ENCODE measurements around the gene AP4S1. TPM values are rescaled to one million over a fixed set of nuclear protein-coding genes. Genes with fewer than 3 reads are reported as not detected.

The AP4S1 gene
- total RNA-seq, 4 donors from 2014 or later: 2.0 to 5.7 (median 4.2) TPM

DNA sequence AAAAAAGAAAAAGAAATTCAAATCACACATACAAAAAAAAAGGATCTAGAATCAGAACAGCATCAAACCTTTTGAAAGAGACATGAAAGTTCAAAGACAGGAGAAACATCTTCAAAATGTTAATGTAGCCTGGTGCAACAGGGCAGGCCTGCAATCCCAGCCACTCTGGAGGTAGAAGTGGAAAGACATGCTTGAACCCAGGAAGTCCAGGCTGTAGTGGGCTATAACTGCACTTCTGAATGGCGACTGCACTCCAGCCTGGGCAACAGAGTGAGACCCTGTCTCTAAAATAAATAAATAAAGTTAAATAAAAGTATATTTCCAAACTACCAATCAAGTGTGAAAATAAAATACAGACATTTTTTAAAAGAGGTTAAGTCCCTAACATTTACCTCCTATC is 18.7 kb upstream of the AP4S1 start:
- Histone ChIP-seq H3K27me3 (no peaks in the 10 kb centered on the region), H3K4me3 (no peak overlapping the region), H3K36me3 (peaks cover 0 to 58% (median 0%) of the 10 kb centered on the region in 3 donors), H3K9me3 (no peaks in the 10 kb centered on the region), H3K4me1 (peaks cover 0 to 7% (median 0%) of the 10 kb centered on the region in 3 donors), H3K27ac (no peak overlapping the region)
- 88 to 100% methylated on average over 1 of the region's 1 CpG for WGBS, 2 donors
- no peak for TF ChIP-seq POLR2A (IDR thresholded peaks at IDR 0.05)
- TF ChIP-seq, protein P1, sequence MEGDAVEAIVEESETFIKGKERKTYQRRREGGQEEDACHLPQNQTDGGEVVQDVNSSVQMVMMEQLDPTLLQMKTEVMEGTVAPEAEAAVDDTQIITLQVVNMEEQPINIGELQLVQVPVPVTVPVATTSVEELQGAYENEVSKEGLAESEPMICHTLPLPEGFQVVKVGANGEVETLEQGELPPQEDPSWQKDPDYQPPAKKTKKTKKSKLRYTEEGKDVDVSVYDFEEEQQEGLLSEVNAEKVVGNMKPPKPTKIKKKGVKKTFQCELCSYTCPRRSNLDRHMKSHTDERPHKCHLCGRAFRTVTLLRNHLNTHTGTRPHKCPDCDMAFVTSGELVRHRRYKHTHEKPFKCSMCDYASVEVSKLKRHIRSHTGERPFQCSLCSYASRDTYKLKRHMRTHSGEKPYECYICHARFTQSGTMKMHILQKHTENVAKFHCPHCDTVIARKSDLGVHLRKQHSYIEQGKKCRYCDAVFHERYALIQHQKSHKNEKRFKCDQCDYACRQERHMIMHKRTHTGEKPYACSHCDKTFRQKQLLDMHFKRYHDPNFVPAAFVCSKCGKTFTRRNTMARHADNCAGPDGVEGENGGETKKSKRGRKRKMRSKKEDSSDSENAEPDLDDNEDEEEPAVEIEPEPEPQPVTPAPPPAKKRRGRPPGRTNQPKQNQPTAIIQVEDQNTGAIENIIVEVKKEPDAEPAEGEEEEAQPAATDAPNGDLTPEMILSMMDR (IDR thresholded peaks at IDR 0.05): no peak
- no peak for DNase-seq
- intact Hi-C loops (cut with DNase I): no loop called here

DNA sequence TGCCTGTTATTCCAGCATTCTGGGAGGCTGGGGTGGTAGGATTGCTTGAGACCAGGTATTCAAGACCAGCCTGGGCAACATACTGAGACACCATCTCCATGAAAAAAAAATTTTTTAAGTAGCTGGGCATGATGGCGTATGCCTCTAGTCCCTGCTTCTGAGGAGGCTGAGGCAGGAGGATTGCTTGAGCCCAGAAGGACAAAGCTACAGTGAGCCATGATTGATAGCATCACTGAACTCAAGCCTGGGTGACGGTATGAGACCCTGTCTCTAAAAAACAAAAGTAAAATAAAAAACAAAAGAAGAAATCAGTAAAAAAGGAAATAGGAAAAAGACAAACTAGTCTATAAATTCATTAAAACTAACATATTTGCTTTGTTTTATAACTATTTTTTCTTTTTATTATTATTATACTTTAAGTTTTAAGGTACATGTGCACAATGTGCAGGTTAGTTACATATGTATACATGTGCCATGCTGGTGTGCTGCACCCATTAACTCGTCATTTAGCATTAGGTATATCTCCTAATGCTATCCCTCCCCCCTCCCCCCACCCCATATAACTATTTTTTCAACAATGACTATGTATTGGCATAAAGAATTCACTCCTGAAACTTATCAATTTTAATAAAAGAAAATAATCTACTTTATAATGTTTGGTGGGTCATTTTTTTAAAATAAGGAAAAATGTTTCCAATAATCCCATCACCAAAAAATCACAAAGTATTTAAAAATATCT is 15.4 kb upstream of the AP4S1 start:
- no peak for DNase-seq
- WGBS, 2 donors: 92 to 94% methylated on average over 3 of the region's 3 CpGs

DNA sequence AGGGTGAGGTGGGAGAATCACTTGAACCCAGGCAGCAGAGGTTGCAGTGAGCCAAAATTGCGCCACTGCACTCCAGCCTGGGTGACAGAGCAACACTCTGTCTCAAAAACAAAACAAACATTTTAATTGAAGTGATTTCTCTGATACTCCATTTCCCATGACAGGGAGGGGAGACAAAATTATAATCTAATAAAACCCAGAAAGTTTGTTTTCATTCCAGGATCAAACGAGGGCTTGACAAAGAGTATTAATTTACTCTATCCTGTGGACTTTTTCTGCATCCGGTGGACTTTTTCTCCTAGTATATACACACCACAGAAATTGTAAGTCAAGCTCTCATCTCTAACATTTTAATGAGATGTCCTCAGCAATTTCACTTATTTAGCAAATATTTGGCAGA is 14.5 kb upstream of the AP4S1 start:
- H3K36me3 ChIP-seq: peaks cover 0 to 35% (median 0%) of the 10 kb centered on the region in 3 donors
- no peak for DNase-seq

More for the DNA sequence above, 15.4 kb upstream of the AP4S1 start:
- peaks cover 0 to 8% (median 0%) of the 10 kb centered on the region in 3 donors for H3K4me1 ChIP-seq
- no peak overlapping the region for H3K27ac ChIP-seq
- intact Hi-C loops (cut with DNase I): no loop called here
- no peaks in the 10 kb centered on the region for H3K27me3 ChIP-seq
- H3K4me3 ChIP-seq: no peak overlapping the region
- peaks cover 0 to 41% (median 0%) of the 10 kb centered on the region in 3 donors for H3K36me3 ChIP-seq
- TF ChIP-seq, protein P1 (IDR thresholded peaks at IDR 0.05): no peak
- no peak for TF ChIP-seq POLR2A (IDR thresholded peaks at IDR 0.05)
- H3K9me3 ChIP-seq: no peaks in the 10 kb centered on the region

DNA sequence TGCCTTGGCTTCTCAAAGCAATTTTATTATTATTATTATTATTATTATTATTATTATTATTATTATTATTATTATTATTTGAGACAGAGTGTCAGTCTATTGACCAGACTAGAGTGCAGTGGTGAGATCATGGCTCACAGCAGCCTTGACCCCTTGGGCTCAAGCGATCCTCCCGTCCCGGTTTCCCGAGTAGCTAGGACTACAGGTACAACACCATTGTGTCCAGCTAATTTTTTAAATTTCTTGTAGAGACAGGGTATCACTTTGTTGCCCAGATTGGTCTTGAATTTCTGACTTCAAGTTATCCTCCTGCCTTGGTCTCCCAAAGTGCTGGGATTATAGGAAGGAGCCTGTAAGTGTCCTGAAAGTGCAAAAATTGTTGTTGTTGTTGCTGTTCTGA is 11.6 kb upstream of the AP4S1 start:
- peaks cover 0 to 35% (median 0%) of the 10 kb centered on the region in 3 donors for H3K36me3 ChIP-seq
- no peaks in the 10 kb centered on the region for H3K9me3 ChIP-seq
- no peak for DNase-seq
- no peak overlapping the region for H3K4me3 ChIP-seq
- H3K4me1 ChIP-seq: peaks cover 0 to 18% (median 0%) of the 10 kb centered on the region in 3 donors
- no peaks in the 10 kb centered on the region for H3K27me3 ChIP-seq
- H3K27ac ChIP-seq: no peak overlapping the region
- intact Hi-C loops (cut with DNase I): no loop called here
- WGBS, 2 donors: 94 to 97% methylated on average over 4 of the region's 4 CpGs
- TF ChIP-seq, protein P1 (IDR thresholded peaks at IDR 0.05): no peak
- TF ChIP-seq POLR2A (IDR thresholded peaks at IDR 0.05): no peak

More for the DNA sequence above, 14.5 kb upstream of the AP4S1 start:
- no peak overlapping the region for H3K27ac ChIP-seq
- H3K4me1 ChIP-seq: peaks cover 0 to 18% (median 0%) of the 10 kb centered on the region in 3 donors
- 76 to 77% methylated on average over 3 of the region's 3 CpGs for WGBS, 2 donors
- H3K27me3 ChIP-seq: no peaks in the 10 kb centered on the region
- no peaks in the 10 kb centered on the region for H3K9me3 ChIP-seq
- no peak overlapping the region for H3K4me3 ChIP-seq
- no peak for TF ChIP-seq POLR2A (IDR thresholded peaks at IDR 0.05)
- TF ChIP-seq, protein P1 (IDR thresholded peaks at IDR 0.05): no peak
- intact Hi-C loops (cut with DNase I): no loop called here

DNA sequence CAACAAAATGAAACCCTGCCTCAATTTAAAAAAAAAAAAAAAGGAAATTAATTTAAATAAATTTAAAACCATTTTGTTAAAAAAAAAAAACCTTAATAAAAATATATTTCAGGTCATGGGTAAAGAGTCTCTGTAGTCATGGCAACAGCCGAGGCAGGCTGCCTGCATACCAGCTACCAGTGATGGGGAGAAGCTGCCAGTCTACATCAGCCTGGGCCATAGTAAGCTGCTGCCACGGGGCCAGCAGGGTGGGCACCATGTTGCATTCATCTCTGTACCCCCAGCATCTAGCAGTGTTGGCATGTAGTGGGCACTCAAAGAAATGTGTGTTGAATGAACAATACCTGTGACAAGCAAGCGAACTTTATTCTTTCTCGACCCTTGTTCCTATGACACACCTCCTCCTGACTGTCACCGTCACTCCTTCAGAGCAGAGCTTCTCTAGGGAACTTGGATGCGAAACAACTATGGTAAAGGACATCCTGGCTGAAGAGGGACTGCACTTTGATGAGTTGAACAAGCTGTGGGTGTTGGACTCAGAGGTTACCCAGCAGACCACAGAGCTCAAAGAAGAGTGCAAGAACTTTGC is 7.3 kb upstream of the AP4S1 start:
- H3K4me1 ChIP-seq: peaks cover 0 to 26% (median 2%) of the 10 kb centered on the region in 3 donors
- H3K27me3 ChIP-seq: no peaks in the 10 kb centered on the region
- H3K9me3 ChIP-seq: no peaks in the 10 kb centered on the region
- intact Hi-C loops (cut with DNase I): no loop called here
- peaks cover 0 to 48% (median 0%) of the 10 kb centered on the region in 3 donors for H3K36me3 ChIP-seq
- H3K4me3 ChIP-seq: no peak overlapping the region
- no peak for DNase-seq
- TF ChIP-seq, protein P1 (IDR thresholded peaks at IDR 0.05): no peak
- no peak for TF ChIP-seq POLR2A (IDR thresholded peaks at IDR 0.05)
- H3K27ac ChIP-seq: no peak overlapping the region
- 91 to 94% methylated on average over 5 to 6 of the region's 6 CpGs for WGBS, 2 donors
